Body of pancreas (tissue), 4 donors: ENCODE data around the gene MTR. TPM values are rescaled to one million over a fixed set of nuclear protein-coding genes. Genes with fewer than 3 reads are reported as not detected.
A peak's percentile ranks its signal among the peaks of the same experiment; 100 is the strongest.

ENCODE experiments used
- ATAC-seq: fragments of 150-250 bp; one replicate; pipeline ENCODE4 v1.9.1; 2016
- DNase-seq, 4 donors: peaks; one replicate each; pipeline ENCODE4 v3.0.0-alpha.2; 2019
- H3K27ac ChIP-seq, 4 donors: fragments of 200-600 bp; sonication (generic); 1 replicate in 3 of 4; 2 replicates in 1 of 4; pipeline versions ENCODE4 v1.5.1 to v1.6.1; 2016 to 2019; ENCODE audit warnings: mild to moderate bottlenecking in 1 of 4, mixed read lengths in 1 of 4, moderate library complexity in 1 of 4
- H3K27me3 ChIP-seq, 2 donors: fragments of 200-600 bp; sonication (generic); one replicate each; pipeline ENCODE4 v1.6.0; 2016; ENCODE audit warnings: mild to moderate bottlenecking in 1 of 2
- H3K36me3 ChIP-seq, 2 donors: fragments of 200-600 bp; sonication (generic); replicated peaks in 1 of 2; 2 replicates each; pipeline ENCODE4 v1.5.1; 2016; ENCODE audit warnings: low read depth in 2 of 2; ENCODE audit not compliant: insufficient read depth in 1 of 2
- H3K4me1 ChIP-seq: fragments of 200-600 bp; sonication (generic); one replicate; pipeline ENCODE4 v1.6.0; 2016
- H3K4me3 ChIP-seq, 2 donors: fragments of 200-600 bp; sonication (generic); 1 replicate in 1 of 2; 2 replicates in 1 of 2; pipeline ENCODE4 v1.5.1; 2016 to 2019
- H3K9me3 ChIP-seq, 3 donors: fragments of 200-600 bp; sonication (generic); 1 replicate in 2 of 3; 2 replicates in 1 of 3; pipeline ENCODE4 v1.5.1; 2016
- POLR2A ChIP-seq, 3 donors: fragments of 450-650 bp; IDR thresholded peaks; one replicate each; pipeline ENCODE4 v1.6.1; 2016; ENCODE audit warnings: antibody characterized with exemption in 3 of 3, mild to moderate bottlenecking in 2 of 3
- WGBS, 2 donors: methylation state at CpG; one replicate each; pipeline ENCODE4 v1.1.5; 2017; 5-methylcytosine and 5-hydroxymethylcytosine counted together
- intact Hi-C: fragments of 100-400 bp; cut with DNase I; formaldehyde crosslinking; loops from one replicate; pipeline ENCODE4 v1.15.1; 2023
- total RNA-seq, 2 donors: library from RNA; depleted of rRNA; stranded (reverse); fragments of >200 nt; gene quantifications; one replicate each; pipeline ENCODE4 v1.1.0, GENCODE V29; 2016
- TF ChIP-seq, protein P1 (sequence below), 7 experiments: fragments of 450-650 bp in 4 of 7; fragments of 200-600 bp in 3 of 7; sonication (generic) in 3 of 7; IDR thresholded peaks; one replicate each; pipeline ENCODE4 v1.5.1; 2016 to 2019; ENCODE audit warnings: antibody characterized with exemption in 7 of 7

Gene MTR
- total RNA-seq, 2 donors from 2014 or later: 26.7 to 29.8 TPM

DNA sequence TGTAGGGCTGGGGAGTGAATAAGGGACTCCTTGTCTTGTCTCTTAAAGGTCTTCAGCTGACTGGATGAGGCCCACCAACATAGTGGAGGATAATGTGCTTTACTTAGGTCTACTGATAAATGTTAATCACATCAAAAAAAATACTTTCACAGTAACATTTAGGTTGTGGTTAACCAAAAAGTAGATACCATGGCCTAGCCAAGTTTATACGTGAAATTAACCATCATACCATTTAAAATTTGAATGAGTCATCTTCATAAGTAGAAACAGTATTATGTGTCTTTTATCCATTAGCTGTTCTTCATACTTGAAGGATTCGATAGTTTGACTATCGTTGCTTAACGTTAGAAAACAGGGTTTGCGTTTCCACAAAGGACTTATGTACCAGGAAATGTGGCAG lies 80.9 kb downstream of the MTR start:
- H3K36me3 ChIP-seq: no peaks in the 10 kb centered on the region
- peaks cover 25% of the 10 kb centered on the region for H3K4me1 ChIP-seq
- TF ChIP-seq, protein P1, sequence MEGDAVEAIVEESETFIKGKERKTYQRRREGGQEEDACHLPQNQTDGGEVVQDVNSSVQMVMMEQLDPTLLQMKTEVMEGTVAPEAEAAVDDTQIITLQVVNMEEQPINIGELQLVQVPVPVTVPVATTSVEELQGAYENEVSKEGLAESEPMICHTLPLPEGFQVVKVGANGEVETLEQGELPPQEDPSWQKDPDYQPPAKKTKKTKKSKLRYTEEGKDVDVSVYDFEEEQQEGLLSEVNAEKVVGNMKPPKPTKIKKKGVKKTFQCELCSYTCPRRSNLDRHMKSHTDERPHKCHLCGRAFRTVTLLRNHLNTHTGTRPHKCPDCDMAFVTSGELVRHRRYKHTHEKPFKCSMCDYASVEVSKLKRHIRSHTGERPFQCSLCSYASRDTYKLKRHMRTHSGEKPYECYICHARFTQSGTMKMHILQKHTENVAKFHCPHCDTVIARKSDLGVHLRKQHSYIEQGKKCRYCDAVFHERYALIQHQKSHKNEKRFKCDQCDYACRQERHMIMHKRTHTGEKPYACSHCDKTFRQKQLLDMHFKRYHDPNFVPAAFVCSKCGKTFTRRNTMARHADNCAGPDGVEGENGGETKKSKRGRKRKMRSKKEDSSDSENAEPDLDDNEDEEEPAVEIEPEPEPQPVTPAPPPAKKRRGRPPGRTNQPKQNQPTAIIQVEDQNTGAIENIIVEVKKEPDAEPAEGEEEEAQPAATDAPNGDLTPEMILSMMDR (IDR thresholded peaks at IDR 0.05): no peak
- TF ChIP-seq POLR2A (IDR thresholded peaks at IDR 0.05): no peak
- H3K4me3 ChIP-seq: no peak overlapping the region
- no peak overlapping the region for H3K27ac ChIP-seq
- H3K27me3 ChIP-seq: no peaks in the 10 kb centered on the region
- DNase-seq (no peak), ATAC-seq (no peak)
- 86 to 91% methylated on average over 5 of the region's 5 CpGs for WGBS, 2 donors
- H3K9me3 ChIP-seq: no peaks in the 10 kb centered on the region
- intact Hi-C loops: no loop called here

DNA sequence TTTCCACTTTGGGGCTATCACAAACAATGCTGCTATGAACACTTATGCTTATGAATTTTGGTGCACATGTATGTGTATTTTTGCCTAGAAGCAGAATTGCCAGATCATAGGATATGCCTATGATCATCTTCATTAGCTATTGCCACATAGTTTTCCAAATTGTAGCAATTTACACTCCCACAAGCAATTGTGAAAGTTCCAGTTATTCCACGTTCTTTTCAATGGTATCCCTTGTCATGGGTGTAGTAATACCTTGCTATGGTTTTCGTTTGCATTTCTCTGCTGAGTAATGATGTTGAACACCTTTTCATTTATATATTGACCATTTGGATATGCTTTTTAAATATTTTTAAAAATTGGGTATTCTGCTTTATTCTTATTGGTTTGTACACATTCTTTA lies 82.6 kb downstream of the MTR start:
- no peak for ATAC-seq
- no peak overlapping the region for H3K4me3 ChIP-seq
- no peaks in the 10 kb centered on the region for H3K9me3 ChIP-seq
- intact Hi-C loops: no loop called here
- no peaks in the 10 kb centered on the region for H3K27me3 ChIP-seq
- TF ChIP-seq POLR2A (IDR thresholded peaks at IDR 0.05): no peak
- TF ChIP-seq, protein P1 (IDR thresholded peaks at IDR 0.05): no peak
- WGBS, 2 donors: 85 to 93% methylated on average over 2 of the region's 2 CpGs
- peaks cover 21% of the 10 kb centered on the region for H3K4me1 ChIP-seq
- DNase-seq: no peak
- H3K27ac ChIP-seq: no peak overlapping the region
- H3K36me3 ChIP-seq: no peaks in the 10 kb centered on the region

DNA sequence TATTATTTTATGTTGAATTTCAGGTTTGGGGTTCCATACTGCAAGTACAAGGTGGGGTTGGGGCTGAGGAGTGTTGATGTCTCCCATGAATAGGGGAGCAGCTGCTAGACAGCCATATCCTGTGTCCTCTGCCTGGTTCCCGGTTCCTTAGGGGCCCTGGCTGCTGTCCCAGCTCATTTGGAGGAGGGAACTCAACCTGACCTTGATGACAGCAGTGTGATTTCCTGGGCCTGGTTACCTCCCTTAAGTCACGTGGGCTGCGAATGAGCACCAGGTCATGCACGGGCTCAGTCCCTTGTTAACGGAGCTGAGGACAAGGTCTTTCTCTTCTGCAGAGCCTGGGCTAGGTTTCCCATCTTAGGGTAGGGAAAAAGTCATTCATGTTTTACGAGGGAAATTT lies 85.1 kb downstream of the MTR start:
- peak overlapping the region; percentile 9 to 52 (median 40) for H3K27ac ChIP-seq
- WGBS, 2 donors: 47 to 48% methylated on average over 6 of the region's 6 CpGs
- H3K9me3 ChIP-seq: no peaks in the 10 kb centered on the region
- peak; percentile 82 to 91 (median 88) for DNase-seq
- TF ChIP-seq, protein P1 (IDR thresholded peaks at IDR 0.05): no peak
- H3K36me3 ChIP-seq: peaks cover 0 to under 1% of the 10 kb centered on the region in 2 donors
- intact Hi-C loops: no loop called here
- H3K4me1 ChIP-seq: peaks cover 15% of the 10 kb centered on the region
- no peaks in the 10 kb centered on the region for H3K27me3 ChIP-seq
- no peak overlapping the region for H3K4me3 ChIP-seq
- ATAC-seq: peak; percentile 98

DNA sequence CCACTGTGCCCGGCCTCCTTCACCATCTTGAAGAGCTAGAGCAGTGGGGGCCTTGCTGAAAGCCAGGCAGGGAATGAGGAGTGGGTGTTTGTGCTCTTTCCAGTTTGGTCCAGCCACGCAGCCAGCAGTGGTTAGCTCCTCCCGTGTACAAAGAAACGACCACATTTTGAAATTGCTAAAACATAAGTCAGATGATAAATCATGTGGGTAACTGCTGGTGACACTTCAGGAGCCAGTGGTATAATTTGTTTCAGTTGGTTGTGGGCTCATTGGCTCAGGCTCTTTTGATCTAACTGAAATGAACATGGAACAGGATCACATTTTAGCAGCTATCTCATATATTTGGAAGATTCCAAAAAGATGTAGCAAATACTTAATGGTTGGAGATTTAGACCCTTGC lies 87.6 kb downstream of the MTR start:
- DNase-seq: no peak
- Histone ChIP-seq H3K4me3 (no peak overlapping the region), H3K27me3 (no peaks in the 10 kb centered on the region), H3K4me1 (peaks cover 14% of the 10 kb centered on the region), H3K36me3 (peaks cover 0 to 20% of the 10 kb centered on the region in 2 donors), H3K9me3 (no peaks in the 10 kb centered on the region), H3K27ac (no peak overlapping the region)
- no peak for ATAC-seq
- intact Hi-C loops: no loop called here
- no peak for TF ChIP-seq POLR2A (IDR thresholded peaks at IDR 0.05)
- TF ChIP-seq, protein P1 (IDR thresholded peaks at IDR 0.05): no peak
- WGBS, 2 donors: 50 to 87% methylated on average over 4 of the region's 4 CpGs

DNA sequence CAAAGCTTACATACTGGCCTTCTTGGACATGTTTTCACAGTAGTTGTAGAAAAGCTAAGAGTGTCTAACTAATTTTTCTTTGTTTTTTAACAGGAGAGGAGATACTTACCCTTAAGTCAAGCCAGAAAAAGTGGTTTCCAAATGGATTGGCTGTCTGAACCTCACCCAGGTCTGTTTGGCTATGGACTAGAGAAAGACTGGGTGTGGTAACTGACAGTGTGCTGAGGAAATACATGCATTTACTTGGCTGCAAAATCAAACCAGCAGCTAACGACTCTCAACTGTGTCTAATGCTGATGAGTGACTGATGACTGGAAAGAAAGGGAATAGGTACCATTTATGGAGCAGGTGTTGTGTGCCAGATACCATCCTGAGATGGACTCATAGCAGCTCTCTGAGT lies 91.1 kb downstream of the MTR start:
- intact Hi-C loops: no loop called here
- H3K4me3 ChIP-seq: no peak overlapping the region
- no peaks in the 10 kb centered on the region for H3K27me3 ChIP-seq
- H3K27ac ChIP-seq: no peak overlapping the region
- peaks cover 0 to 24% of the 10 kb centered on the region in 2 donors for H3K36me3 ChIP-seq
- H3K9me3 ChIP-seq: no peaks in the 10 kb centered on the region
- TF ChIP-seq, protein P1 (IDR thresholded peaks at IDR 0.05): no peak
- TF ChIP-seq POLR2A (IDR thresholded peaks at IDR 0.05): no peak
- H3K4me1 ChIP-seq: no peaks in the 10 kb centered on the region
- no peak for ATAC-seq
- 76 to 88% methylated on average over 1 of the region's 1 CpG for whole genome bisulfite sequencing, 2 donors
- DNase-seq: no peak
